HG03066 (cell line): ENCODE measurements around the gene UQCC3.
"Not testable (repeated sequence)": the region's sequence is repeated elsewhere in the genome, so short reads cannot be mapped to it uniquely, and the experiment has no call there.

Experiments used
- ATAC-seq: cut with Tn5 transposase; IDR thresholded peaks from one replicate; pipeline ENCODE4 v1.9.1; 2021; ENCODE audit warnings: low read depth; ENCODE audit not compliant: unreplicated experiment

Gene UQCC3

DNA sequence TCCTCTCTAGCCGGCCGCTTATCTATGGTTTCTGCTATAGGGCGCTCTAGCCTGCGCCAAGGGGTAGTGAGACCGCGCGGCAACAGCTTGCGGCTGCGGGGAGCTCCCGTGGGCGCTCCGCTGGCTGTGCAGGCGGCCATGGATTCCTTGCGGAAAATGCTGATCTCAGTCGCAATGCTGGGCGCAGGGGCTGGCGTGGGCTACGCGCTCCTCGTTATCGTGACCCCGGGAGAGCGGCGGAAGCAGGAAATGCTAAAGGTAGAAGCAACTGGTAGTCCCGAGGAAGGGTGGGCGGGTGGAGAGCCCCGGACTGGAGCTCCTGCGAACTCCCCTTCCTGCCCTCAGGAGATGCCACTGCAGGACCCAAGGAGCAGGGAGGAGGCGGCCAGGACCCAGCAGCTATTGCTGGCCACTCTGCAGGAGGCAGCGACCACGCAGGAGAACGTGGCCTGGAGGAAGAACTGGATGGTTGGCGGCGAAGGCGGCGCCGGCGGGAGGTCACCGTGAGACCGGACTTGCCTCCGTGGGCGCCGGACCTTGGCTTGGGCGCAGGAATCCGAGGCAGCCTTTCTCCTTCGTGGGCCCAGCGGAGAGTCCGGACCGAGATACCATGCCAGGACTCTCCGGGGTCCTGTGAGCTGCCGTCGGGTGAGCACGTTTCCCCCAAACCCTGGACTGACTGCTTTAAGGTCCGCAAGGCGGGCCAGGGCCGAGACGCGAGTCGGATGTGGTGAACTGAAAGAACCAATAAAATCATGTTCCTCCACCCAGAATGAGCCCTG, at the start of gene UQCC3, which contains the start of gene LBHD1:
Gene UQCC3, plus strand, starts transcription at position 66 of the 782 bp plus-strand sequence. Its CDS starts 73 bp downstream, at position 139.
Gene LBHD1, minus strand, starts transcription at position 660 of the 782 bp plus-strand sequence. CDS start 2,236 bp downstream, outside the sequence.
- ATAC-seq = peak; percentile 64

- ATAC-seq = no peak
These were observed 48.9 kb upstream of the UQCC3 start for GRCh38 chr11:62622476-62623089.

DNA sequence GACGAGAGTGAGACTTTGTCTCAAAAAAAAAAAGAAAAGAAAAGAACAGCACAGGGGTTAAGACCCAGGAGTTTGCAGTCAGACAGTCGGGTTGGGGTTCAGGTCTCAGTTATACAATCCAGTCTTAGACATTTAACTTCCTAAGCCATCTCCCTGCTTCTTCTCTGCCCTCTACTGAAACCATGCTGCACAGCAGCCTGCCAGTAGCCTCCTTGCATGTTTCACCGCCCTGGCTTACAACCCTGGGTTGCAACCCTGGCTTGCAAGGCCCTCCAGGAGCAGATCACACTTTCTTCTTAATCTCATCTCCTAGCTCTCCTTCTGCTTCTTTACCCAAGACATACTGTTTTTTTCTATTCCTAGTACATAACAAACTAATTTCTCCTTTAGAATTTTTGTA, 43.8 kb upstream of the UQCC3 start:
- ATAC-seq = no peak

- ATAC-seq = no peak
These were observed 39.0 kb upstream of the UQCC3 start for GRCh38 chr11:62632492-62632891.

DNA sequence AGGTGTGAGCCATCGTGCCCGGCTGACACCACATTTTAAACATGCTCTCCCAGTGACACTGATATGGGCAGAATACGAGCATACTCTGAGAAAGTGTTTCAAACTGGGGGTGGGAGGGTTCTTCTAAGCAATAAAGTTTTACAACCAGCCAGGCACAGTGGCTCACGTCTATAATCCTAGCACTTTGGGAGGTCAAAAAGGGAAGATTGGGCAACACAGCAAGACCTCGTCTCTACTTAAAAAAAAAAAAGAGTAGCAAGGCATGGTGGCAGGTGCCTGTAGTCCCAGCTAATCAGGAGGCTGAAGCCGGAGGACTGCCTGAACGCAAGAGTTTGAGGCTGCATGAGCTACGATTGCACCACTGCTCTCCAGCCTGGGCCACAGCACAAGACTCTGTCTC, 27.3 kb upstream of the UQCC3 start:
- ATAC-seq = no peak

DNA sequence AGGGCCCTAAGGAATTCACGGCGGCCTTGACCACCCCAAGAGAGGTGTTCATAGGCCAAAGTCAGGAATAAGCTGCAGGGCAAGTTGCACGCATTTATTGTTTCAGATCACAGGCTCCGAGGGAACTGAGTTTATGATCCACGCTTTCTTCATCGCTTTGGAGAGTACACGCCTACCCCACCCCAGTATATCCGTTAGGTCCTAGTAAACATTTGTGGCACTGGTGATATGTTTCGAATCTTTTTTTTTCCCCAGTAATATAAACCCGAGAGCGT, 25.9 kb upstream of the UQCC3 start:
- ATAC-seq = no peak

DNA sequence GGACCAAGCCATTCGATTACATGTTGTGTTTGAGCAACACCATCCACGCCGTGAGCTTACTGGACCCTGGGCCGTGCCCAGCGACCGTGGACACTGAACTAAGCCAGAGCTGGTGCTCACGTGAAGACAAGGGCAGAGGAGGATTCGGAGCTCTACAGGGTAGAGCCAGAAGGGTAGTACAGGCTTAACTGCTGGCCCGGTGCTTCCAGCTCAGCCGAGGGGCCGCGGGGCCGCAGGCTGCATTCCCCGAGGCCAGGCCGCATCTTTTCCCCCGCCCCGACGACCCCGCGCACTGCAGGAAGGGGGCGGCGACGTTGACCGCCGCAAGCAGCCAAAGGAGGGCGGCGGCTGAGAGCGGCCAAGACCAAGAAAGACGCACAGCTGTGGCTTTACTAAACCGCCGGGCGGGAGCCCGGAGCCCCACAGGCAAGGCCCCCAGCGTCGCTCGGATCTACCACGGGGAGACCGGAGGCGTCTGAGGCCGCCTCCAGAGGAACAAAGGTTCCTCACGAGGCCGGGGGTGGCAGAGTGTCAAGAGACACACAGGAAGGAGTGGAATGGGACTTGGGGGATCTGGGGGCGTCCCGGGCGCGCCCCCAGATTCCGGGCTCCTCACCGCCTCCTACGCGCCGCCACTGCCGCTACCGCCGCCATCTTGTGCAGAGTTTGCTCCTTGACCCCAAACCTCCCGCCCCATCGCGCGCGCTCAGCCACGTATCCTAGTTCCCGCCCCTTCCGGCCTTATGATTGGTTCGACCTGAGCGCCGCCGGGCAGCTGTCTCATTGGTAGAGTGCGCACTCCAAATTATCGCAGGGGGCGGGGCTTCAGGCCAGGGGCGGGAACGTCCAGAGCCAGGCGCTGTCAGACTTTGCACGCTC, 25.3 kb upstream of the UQCC3 start, which contains the start of gene GANAB:
Gene GANAB, minus strand, starts transcription at position 668 of the 879 bp plus-strand sequence. Its CDS starts 14 bp downstream, at position 654.
- ATAC-seq = peak; percentile 99

- ATAC-seq = no peak
These were observed 24.5 kb upstream of the UQCC3 start for GRCh38 chr11:62646825-62647608.

DNA sequence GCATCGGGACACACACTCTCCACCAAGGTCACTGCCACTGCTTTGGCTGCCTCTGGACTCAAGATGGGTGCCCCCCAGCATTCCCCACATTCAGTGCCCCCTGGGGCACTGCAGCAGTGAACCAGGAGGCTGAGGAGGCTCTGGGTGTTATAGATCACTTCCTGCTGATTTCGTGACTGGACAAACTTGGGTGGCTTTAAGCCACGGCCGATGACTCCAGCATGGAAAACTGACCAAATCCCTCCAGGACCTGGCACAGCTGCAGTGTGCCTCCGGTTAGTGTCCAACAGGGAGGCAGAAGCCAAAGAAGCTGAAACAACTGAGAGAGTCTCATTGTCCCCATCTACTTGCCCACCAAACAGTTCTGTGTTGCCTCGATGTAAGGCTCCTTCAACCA, 23.9 kb upstream of the UQCC3 start:
- ATAC-seq = no peak

DNA sequence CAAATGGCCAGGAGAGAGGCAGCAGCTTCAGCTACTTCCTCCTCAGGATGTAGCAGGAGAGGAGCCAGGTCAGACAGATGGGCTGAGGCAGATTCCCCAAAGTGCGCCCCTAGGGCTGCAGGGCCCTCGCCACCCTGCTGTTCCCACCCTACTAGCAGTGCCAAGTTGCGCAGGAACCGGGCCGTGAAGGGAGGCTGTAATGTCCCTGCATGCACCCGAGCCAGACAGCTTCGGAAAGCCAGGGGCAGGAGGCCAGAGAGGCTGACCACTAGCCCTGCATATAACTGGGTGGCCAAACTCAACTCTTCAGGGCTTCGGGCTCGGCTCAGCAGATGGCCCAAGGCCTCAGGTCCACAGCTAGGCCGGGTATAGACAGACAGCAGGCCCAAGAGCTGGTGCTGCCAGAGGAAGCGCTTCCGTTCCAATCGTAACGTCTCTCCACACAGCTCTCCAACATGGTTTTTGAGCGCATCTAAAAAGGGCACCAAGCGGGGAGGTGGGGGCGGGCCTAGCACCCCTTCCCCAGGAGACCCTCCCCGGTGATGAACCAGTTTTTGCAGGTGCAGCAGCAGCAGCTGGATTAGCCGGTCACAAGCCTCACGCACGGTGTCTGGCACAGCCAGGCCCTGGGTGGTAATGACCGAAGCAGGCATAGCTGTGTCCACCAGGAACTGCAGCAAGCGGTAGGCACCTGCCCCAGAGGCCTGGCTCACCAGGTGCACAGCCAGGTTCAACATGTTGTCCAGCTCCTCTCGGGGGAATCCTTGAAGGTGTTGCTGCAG, 23.1 kb upstream of the UQCC3 start:
- ATAC-seq = no peak

DNA sequence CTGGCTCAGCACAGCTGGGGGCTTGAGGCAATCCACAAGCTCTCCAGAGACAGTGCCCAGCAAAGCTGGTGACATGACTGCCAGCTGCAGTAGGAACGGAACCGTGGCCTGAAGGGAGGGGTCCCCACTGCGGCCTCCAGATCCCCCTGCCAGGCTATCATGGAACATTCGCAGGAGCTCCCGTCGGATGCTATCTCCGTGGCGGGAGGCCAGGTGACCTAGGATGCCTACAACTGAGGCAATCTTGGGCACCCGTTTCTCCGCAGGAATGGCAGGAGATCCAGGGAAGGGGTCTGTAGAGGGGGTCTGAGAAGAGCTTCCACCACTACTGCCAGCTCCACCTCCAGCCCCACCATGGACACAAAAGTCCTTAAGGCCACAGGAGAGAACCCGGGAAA, 22.5 kb upstream of the UQCC3 start:
- no peak for ATAC-seq

- no peak for ATAC-seq
These were observed 22.0 kb upstream of the UQCC3 start for GRCh38 chr11:62649486-62649885.

DNA sequence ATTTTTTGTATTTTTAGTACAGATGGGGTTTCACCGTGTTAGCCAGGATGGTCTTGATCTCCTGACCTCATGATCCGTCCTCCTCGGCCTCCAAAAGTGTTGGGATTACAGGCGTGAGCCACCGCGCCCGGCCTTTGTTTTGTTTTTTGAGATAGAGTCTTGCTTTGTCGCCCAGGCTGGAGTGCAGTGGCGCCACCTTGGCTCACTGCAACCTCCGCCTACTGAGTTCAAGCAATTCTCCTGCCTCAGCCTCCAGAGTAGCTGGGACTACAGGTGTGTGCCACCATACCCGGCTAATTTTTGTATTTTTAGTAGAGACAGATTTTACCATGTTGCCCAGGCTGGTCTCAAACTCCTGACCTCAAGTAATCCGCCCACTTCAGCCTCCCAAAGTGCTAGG, 21.2 kb upstream of the UQCC3 start:
- ATAC-seq = not testable (repeated sequence)

DNA sequence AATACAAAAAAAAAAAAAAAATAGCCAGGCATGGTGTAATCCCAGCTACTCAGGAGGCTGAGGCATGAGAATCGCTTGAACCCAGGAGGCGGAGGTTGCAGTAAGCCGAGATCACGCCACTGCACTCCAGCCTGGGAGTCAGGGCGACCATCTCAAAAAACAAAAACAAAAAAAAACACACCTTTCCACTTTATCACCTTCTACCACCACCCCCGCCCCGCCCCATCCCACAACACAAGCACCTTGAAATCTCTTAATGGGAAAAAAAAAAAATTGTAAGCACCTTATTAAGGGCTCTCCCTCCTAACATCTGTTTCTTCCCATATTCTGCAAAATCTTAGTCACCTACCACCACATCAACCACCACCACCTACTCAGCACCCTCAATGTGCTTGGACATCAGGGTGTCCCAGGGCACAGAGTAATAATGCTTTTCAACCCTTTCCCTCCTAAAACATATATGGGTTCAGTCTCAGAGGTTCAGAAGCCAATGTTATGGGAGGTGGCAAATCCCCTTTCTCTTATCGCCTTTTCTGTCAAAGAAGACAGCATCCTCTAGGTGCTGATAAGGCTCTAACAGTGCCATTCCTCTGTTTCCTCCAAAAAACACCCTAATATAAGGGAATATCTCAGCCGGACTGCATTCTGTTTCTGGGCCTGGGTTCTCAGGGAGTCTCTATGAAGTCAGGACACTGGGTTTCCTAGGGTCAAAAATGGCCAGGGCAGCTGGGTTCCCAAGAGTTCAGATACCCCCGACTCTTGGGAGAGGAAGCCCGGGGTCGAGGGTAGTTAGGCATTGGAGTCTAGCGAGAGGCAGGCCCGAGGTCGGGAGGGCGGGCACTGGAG, 19.1 kb upstream of the UQCC3 start:
- no peak for ATAC-seq

GRCh38 chr11:62654297-62654696, 17.2 kb upstream of the UQCC3 start:
- ATAC-seq = no peak

DNA sequence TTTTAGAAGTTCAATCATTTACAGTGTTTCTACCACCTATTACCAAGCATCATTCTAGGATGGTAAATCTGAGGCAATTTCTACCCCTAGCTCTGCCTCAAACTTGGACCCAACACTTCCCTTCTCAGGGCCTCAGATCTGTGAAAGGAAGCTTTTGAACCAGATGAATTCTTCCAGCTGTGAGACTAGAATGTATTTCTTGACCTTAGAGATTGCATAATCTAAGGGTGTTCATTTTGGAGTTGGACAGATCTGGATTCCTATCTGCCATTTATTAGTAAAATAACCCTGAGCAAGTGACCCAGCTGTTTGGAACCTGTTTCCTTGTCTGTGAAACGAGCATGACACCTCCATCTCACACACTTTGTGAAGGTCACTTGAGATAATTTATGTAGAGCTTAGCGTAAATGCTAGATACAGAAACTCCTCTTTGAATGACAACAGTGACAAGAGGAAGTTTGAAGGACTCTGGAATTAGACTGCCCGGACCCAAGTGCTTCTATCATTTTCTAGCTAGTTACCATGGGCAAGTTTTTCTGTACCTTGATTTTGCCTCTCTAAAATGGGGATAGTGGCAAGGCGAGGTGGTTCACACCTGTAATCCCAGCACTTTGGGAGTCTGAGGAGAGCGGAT, 14.6 kb upstream of the UQCC3 start:
- no peak for ATAC-seq

GRCh38 chr11:62664405-62665074, 6.9 kb upstream of the UQCC3 start:
- peak; percentile 27 for ATAC-seq
